ENCODE results near the gene CCDC141.

Gene CCDC141

GRCh38 chr2:178863856-178864620 lies 185.9 kb downstream of the CCDC141 start:
- H4K20me1 ChIP-seq (ENCODE audit: control insufficient read depth, insufficient read depth, low read depth, low read length), result no peaks in the 10 kb centered on the region
- H3K27ac ChIP-seq (ENCODE audit: low read depth, low read length), result no peak overlapping the region
- no peaks in the 10 kb centered on the region for H3F3A ChIP-seq (ENCODE audit: control insufficient read depth, insufficient read depth)
- H3K4me3 ChIP-seq (ENCODE audit: low read length), result no peak overlapping the region
- H3K9me2 ChIP-seq (replicated peaks; ENCODE audit: control insufficient read depth, low read length), result no peaks in the 10 kb centered on the region
- H3K9me3 ChIP-seq (ENCODE audit: control insufficient read depth, insufficient read depth, low read length), result no peaks in the 10 kb centered on the region
- H3K36me3 ChIP-seq (ENCODE audit: control insufficient read depth, low read length), result no peaks in the 10 kb centered on the region
- TF ChIP-seq CTCF (IDR thresholded peaks at IDR 0.05; ENCODE audit: low read depth, low read length, poor library complexity, severe bottlenecking) (no peak), EZH2phosphoT487 (IDR thresholded peaks at IDR 0.05; ENCODE audit: borderline replicate concordance, low read length) (no peak)
- H3K4me1 ChIP-seq (ENCODE audit: control insufficient read depth, low read length), result no peaks in the 10 kb centered on the region
- no peaks in the 10 kb centered on the region for H3K79me2 ChIP-seq (ENCODE audit: control insufficient read depth, low read length)
- no peaks in the 10 kb centered on the region for H3K27me3 ChIP-seq (ENCODE audit: control insufficient read depth, low read length)
- no peak overlapping the region for H3K4me2 ChIP-seq (ENCODE audit: low read length)

GRCh38 chr2:178863130-178863855 lies 186.6 kb downstream of the CCDC141 start:
- Histone ChIP-seq H3F3A (ENCODE audit: control insufficient read depth, insufficient read depth) (no peaks in the 10 kb centered on the region), H3K36me3 (ENCODE audit: control insufficient read depth, low read length) (no peaks in the 10 kb centered on the region), H3K9me2 (replicated peaks; ENCODE audit: control insufficient read depth, low read length) (no peaks in the 10 kb centered on the region), H3K79me2 (ENCODE audit: control insufficient read depth, low read length) (no peaks in the 10 kb centered on the region), H3K9me3 (ENCODE audit: control insufficient read depth, insufficient read depth, low read length) (no peaks in the 10 kb centered on the region), H3K27me3 (ENCODE audit: control insufficient read depth, low read length) (no peaks in the 10 kb centered on the region), H3K4me2 (ENCODE audit: low read length) (no peak overlapping the region), H4K20me1 (ENCODE audit: control insufficient read depth, insufficient read depth, low read depth, low read length) (no peaks in the 10 kb centered on the region), H3K4me1 (ENCODE audit: control insufficient read depth, low read length) (no peaks in the 10 kb centered on the region), H3K4me3 (ENCODE audit: low read length) (no peak overlapping the region), H3K27ac (ENCODE audit: low read depth, low read length) (no peak overlapping the region)
- TF ChIP-seq EZH2phosphoT487 (IDR thresholded peaks at IDR 0.05; ENCODE audit: borderline replicate concordance, low read length) (no peak), CTCF (IDR thresholded peaks at IDR 0.05; ENCODE audit: low read depth, low read length, poor library complexity, severe bottlenecking) (no peak)

DNA sequence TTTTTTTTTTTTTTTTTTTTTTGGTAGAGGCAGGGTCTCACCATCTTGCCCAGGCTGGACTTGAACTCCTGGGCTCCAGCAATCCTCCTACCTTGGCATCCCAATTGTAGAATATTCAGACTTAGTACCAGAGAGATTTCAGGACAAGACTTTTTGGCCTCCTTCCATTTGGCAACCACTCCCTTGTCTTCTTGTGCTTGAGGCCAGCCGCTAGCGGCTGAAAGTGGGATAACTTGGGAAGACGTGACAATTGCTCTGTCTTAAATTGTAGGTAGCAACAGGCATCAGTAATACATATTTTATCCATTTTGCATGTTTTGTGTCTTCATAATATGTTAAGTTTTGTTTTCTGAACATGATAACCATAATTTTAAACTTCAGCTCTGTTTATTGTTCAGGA lies 189.4 kb downstream of the CCDC141 start:
- no peaks in the 10 kb centered on the region for H3K36me3 ChIP-seq (ENCODE audit: control insufficient read depth, low read length)
- H3K79me2 ChIP-seq (ENCODE audit: control insufficient read depth, low read length), result no peaks in the 10 kb centered on the region
- H3K4me3 ChIP-seq (ENCODE audit: low read length), result no peak overlapping the region
- no peaks in the 10 kb centered on the region for H4K20me1 ChIP-seq (ENCODE audit: control insufficient read depth, insufficient read depth, low read depth, low read length)
- no peak overlapping the region for H3K4me2 ChIP-seq (ENCODE audit: low read length)
- H3K9me2 ChIP-seq (replicated peaks; ENCODE audit: control insufficient read depth, low read length), result no peaks in the 10 kb centered on the region
- H3K27ac ChIP-seq (ENCODE audit: low read depth, low read length), result no peak overlapping the region
- no peaks in the 10 kb centered on the region for H3F3A ChIP-seq (ENCODE audit: control insufficient read depth, insufficient read depth)
- H3K9me3 ChIP-seq (ENCODE audit: control insufficient read depth, insufficient read depth, low read length), result no peaks in the 10 kb centered on the region
- TF ChIP-seq CTCF (IDR thresholded peaks at IDR 0.05; ENCODE audit: low read depth, low read length, poor library complexity, severe bottlenecking) (no peak), EZH2phosphoT487 (IDR thresholded peaks at IDR 0.05; ENCODE audit: borderline replicate concordance, low read length) (no peak)
- H3K4me1 ChIP-seq (ENCODE audit: control insufficient read depth, low read length), result no peaks in the 10 kb centered on the region
- H3K27me3 ChIP-seq (ENCODE audit: control insufficient read depth, low read length), result no peaks in the 10 kb centered on the region
